Measurements from ENCODE around the gene TNC.

DNA sequence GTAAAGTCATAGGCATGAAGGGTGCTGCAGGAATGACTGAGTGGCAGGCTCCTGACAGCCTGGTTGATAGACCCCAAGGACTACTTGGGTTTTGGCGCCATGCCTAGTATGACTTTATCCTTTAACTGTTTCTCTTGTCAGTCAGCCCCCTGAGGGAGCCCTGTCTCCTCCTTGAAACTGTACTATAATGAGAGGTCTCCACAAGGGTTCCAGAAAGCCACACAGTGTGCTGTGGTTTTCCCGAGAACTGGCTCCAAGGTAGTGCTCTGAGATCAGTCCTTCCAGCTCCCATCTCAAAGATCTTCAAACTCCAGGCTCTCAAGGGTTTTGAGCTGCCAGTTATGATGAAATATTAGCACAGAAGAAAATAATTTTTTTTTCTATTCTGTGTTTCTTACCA is 26.7 kb upstream of the TNC start:
- TF ChIP-seq CTCF (IDR thresholded peaks at IDR 0.05; ENCODE audit: low read depth, low read length, poor library complexity, severe bottlenecking) (no peak), EZH2phosphoT487 (IDR thresholded peaks at IDR 0.05; ENCODE audit: borderline replicate concordance, low read length) (no peak)
